HepG2 (cell line): Measurements from ENCODE around the gene CBLN3. TPM values are rescaled to one million over a fixed set of nuclear protein-coding genes. Genes with fewer than 3 reads are reported as not detected.
A peak's percentile ranks its signal among the peaks of the same experiment; 100 is the strongest.

ENCODE experiments used
- AFF4 ChIP-seq: sonication (generic); formaldehyde crosslinking; IDR thresholded peaks from 2 replicates; pipeline ENCODE4 v1.4.0; 2020; ENCODE audit warnings: missing genetic modification reagents
- BRF2 ChIP-seq: sonication (generic); formaldehyde crosslinking; IDR thresholded peaks from 2 replicates; pipeline ENCODE4 v1.8.1; 2022; ENCODE audit warnings: mild to moderate bottlenecking, missing genetic modification reagents
- EEA1 ChIP-seq: sonication (generic); formaldehyde crosslinking; IDR thresholded peaks from 2 replicates; pipeline ENCODE4 v1.5.1; 2020; ENCODE audit warnings: mild to moderate bottlenecking, missing genetic modification reagents, borderline replicate concordance
- HDAC1 ChIP-seq: sonication (generic); formaldehyde crosslinking; IDR thresholded peaks from 2 replicates; pipeline ENCODE4 v1.5.1; 2020; ENCODE audit warnings: mild to moderate bottlenecking, missing genetic modification reagents
- HES4 ChIP-seq: sonication (generic); formaldehyde crosslinking; IDR thresholded peaks from 2 replicates; pipeline ENCODE4 v1.9.0; 2021; ENCODE audit warnings: mild to moderate bottlenecking, missing genetic modification reagents, borderline replicate concordance
- HNRNPUL1 ChIP-seq: fragments of 200-400 bp; formaldehyde crosslinking; IDR thresholded peaks from 2 replicates; pipeline ENCODE4 v1.6.1; 2017; ENCODE audit warnings: low read depth, mild to moderate bottlenecking, low read length, moderate library complexity
- ISX ChIP-seq: sonication (generic); formaldehyde crosslinking; conservative IDR thresholded peaks from 2 replicates; pipeline ENCODE4 v1.5.0; 2020; ENCODE audit warnings: missing genetic modification reagents
- NFE2 ChIP-seq: sonication (generic); formaldehyde crosslinking; IDR thresholded peaks from 2 replicates; pipeline ENCODE4 v1.4.0; 2020; ENCODE audit warnings: missing genetic modification reagents
- PBX2 ChIP-seq: IDR thresholded peaks from 2 replicates; pipeline ENCODE4 v1.6.1; 2016; ENCODE audit warnings: control low read depth
- PHB2 ChIP-seq: fragments of 450-650 bp; IDR thresholded peaks from 2 replicates; pipeline ENCODE4 v1.6.1; 2018; ENCODE audit not compliant: partially characterized antibody
- SMC3 ChIP-seq: IDR thresholded peaks from 2 replicates; pipeline ENCODE4 v1.6.1; 2011; ENCODE audit warnings: low read length, improper control_type of control experiment
- ZBTB38 ChIP-seq: sonication (generic); formaldehyde crosslinking; IDR thresholded peaks from 2 replicates; pipeline ENCODE4 v1.5.1; 2020; ENCODE audit warnings: mild to moderate bottlenecking, missing genetic modification reagents
- ZEB1 ChIP-seq: IDR thresholded peaks from 2 replicates; pipeline ENCODE4 v1.6.1; 2012; ENCODE audit warnings: mild to moderate bottlenecking, low read depth, inconsistent platforms; ENCODE audit not compliant: insufficient replicate concordance
- ZNF496 ChIP-seq: sonication (generic); formaldehyde crosslinking; IDR thresholded peaks from 2 replicates; pipeline ENCODE4 v1.8.1; 2023; ENCODE audit warnings: mild to moderate bottlenecking, moderate library complexity, missing genetic modification reagents; ENCODE audit not compliant: insufficient replicate concordance
- ZNF546 ChIP-seq: sonication (generic); formaldehyde crosslinking; conservative IDR thresholded peaks from 2 replicates; pipeline ENCODE4 v1.8.1; 2023; ENCODE audit warnings: mild to moderate bottlenecking, missing genetic modification reagents
- ZZZ3 ChIP-seq: sonication (generic); formaldehyde crosslinking; IDR thresholded peaks from 2 replicates; pipeline ENCODE4 v1.4.0; 2020; ENCODE audit warnings: missing genetic modification reagents, mild to moderate bottlenecking, borderline replicate concordance
- polyA plus RNA-seq, 8 experiments: library from polyadenylated mRNA; depleted of rRNA in 3 of 8; stranded (reverse) in 7 of 8; unstranded in 1 of 8; fragments of >200 nt; fragmentation: Illumina TruSeq in 4 of 8; extraction: Trizol in 4 of 8; gene quantifications; 2 replicates each; pipeline versions ENCODE4 v1.2.1 to v1.2.3, GENCODE V29; 2011 to 2016; ENCODE audit warnings: low read depth in 4 of 8, missing spikeins in 1 of 8, mixed read lengths in 1 of 8; ENCODE audit not compliant: insufficient read depth in 1 of 8
- total RNA-seq, 5 experiments: library from RNA; depleted of rRNA; stranded (reverse); fragments of >200 nt; fragmentation: Illumina TruSeq; extraction: Trizol; gene quantifications; 2 replicates each; pipeline ENCODE4 v1.2.3, GENCODE V29; 2016; ENCODE audit warnings: low read depth in 1 of 5
- TF ChIP-seq, protein P1 (sequence below): sonication (generic); formaldehyde crosslinking; IDR thresholded peaks from 2 replicates; pipeline ENCODE4 v1.4.0; 2020; ENCODE audit warnings: mild to moderate bottlenecking, missing genetic modification reagents, borderline replicate concordance
- TF ChIP-seq, protein P2 (sequence below): sonication (generic); formaldehyde crosslinking; IDR thresholded peaks from 2 replicates; pipeline ENCODE4 v1.5.1; 2020; ENCODE audit warnings: missing genetic modification reagents, mild to moderate bottlenecking, borderline replicate concordance
- TF ChIP-seq, protein P3 (sequence below): sonication (generic); formaldehyde crosslinking; IDR thresholded peaks from 2 replicates; pipeline ENCODE4 v1.8.0; 2022; ENCODE audit warnings: mild to moderate bottlenecking, missing genetic modification reagents; ENCODE audit not compliant: insufficient replicate concordance

CBLN3 gene
- total and polyA plus RNA-seq, 2 of the 13 experiments (the other 11 are each of a cell fraction or from before 2014, with no cell fraction given), result 0.66 to 0.98 TPM

DNA sequence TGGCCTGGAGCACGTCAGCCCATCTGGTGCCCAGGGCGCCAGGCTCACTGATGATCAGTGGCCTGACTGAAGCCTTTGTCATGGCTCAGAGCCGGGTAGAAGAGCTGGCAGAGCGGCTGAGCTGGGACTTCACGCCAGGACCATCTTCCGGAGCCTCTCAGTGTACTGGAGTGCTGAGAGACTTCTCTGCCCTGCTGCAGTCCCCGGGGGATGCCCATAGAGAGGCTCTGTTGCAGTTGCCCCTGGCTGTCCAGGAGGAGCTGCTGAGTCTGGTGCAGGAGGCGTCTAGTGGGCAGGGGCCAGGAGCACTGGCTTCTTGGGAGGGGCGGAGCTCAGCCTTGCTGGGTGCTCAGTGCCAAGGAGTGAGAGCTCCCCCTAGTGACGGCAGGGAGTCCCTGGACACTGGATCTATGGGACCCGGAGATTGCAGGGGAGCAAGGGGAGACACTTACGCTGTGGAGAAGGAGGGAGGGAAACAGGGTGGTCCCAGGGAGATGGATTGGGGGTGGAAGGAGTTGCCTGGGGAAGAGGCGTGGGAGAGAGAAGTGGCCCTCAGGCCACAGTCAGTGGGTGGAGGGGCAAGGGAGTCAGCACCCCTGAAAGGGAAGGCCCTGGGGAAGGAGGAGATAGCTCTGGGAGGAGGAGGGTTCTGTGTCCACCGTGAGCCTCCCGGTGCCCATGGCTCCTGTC, 2.2 kb upstream of the CBLN3 start (continued):
- TF ChIP-seq NFE2 (CRISPR knock-in tag), result no peak
- TF ChIP-seq AFF4, result no peak
- no peak for TF ChIP-seq ZEB1
- no peak for TF ChIP-seq HNRNPUL1
- TF ChIP-seq ZBTB38 (CRISPR knock-in tag), result no peak
- TF ChIP-seq, protein P1, sequence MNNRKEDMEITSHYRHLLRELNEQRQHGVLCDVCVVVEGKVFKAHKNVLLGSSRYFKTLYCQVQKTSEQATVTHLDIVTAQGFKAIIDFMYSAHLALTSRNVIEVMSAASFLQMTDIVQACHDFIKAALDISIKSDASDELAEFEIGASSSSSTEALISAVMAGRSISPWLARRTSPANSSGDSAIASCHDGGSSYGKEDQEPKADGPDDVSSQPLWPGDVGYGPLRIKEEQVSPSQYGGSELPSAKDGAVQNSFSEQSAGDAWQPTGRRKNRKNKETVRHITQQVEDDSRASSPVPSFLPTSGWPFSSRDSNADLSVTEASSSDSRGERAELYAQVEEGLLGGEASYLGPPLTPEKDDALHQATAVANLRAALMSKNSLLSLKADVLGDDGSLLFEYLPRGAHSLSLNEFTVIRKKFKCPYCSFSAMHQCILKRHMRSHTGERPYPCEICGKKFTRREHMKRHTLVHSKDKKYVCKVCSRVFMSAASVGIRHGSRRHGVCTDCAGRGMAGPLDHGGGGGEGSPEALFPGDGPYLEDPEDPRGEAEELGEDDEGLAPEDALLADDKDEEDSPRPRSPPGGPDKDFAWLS (CRISPR knock-in tag), result no peak; the same call in 1 of the 2 replicates
- TF ChIP-seq ISX (CRISPR knock-in tag), result no peak
- TF ChIP-seq PHB2, result no peak
- TF ChIP-seq BRF2 (CRISPR knock-in tag), result no peak
- TF ChIP-seq HES4 (CRISPR knock-in tag), result no peak
- TF ChIP-seq, protein P2, sequence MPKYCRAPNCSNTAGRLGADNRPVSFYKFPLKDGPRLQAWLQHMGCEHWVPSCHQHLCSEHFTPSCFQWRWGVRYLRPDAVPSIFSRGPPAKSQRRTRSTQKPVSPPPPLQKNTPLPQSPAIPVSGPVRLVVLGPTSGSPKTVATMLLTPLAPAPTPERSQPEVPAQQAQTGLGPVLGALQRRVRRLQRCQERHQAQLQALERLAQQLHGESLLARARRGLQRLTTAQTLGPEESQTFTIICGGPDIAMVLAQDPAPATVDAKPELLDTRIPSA, result no peak
- TF ChIP-seq PBX2 (CRISPR knock-in tag), result no peak; the same call in 1 of the 2 replicates
- peak; percentile 93 for TF ChIP-seq SMC3
- TF ChIP-seq ZNF496, result no peak
- peak; percentile 24; the same call in 1 of the 2 replicates for TF ChIP-seq ZZZ3
- TF ChIP-seq HDAC1 (CRISPR knock-in tag), result no peak
- TF ChIP-seq, protein P3, sequence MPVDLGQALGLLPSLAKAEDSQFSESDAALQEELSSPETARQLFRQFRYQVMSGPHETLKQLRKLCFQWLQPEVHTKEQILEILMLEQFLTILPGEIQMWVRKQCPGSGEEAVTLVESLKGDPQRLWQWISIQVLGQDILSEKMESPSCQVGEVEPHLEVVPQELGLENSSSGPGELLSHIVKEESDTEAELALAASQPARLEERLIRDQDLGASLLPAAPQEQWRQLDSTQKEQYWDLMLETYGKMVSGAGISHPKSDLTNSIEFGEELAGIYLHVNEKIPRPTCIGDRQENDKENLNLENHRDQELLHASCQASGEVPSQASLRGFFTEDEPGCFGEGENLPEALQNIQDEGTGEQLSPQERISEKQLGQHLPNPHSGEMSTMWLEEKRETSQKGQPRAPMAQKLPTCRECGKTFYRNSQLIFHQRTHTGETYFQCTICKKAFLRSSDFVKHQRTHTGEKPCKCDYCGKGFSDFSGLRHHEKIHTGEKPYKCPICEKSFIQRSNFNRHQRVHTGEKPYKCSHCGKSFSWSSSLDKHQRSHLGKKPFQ (CRISPR knock-in tag), result no peak
- no peak; the same call in 1 of the 2 replicates for TF ChIP-seq ZNF546
- no peak for TF ChIP-seq EEA1 (CRISPR knock-in tag)
